VCaP (cell line): ENCODE measurements around the gene CYP46A1.

ENCODE experiments used
- H3K27ac ChIP-seq: fragments of 450-650 bp; 2 replicates; pipeline ENCODE4 v1.5.1; 2017
- CTCF ChIP-seq: fragments of 450-650 bp; conservative IDR thresholded peaks from 2 replicates; pipeline ENCODE4 v1.5.1; 2017; ENCODE audit warnings: mild to moderate bottlenecking, moderate library complexity

CYP46A1 gene

GRCh38 chr14:99664937-99665273, 19.2 kb upstream of the CYP46A1 start:
- no peak overlapping the region for H3K27ac ChIP-seq

GRCh38 chr14:99666533-99666932, 17.6 kb upstream of the CYP46A1 start:
- H3K27ac ChIP-seq: no peak overlapping the region
- no peak for TF ChIP-seq CTCF

More at GRCh38 chr14:99664937-99665273, 19.2 kb upstream of the CYP46A1 start:
- TF ChIP-seq CTCF: no peak

- no peak for TF ChIP-seq CTCF
- H3K27ac ChIP-seq: no peak overlapping the region
Measured at GRCh38 chr14:99667045-99667444, 17.1 kb upstream of the CYP46A1 start.

- H3K27ac ChIP-seq: no peak overlapping the region
Measured at GRCh38 chr14:99667821-99668220, 16.3 kb upstream of the CYP46A1 start.

GRCh38 chr14:99668307-99669295, 15.5 kb upstream of the CYP46A1 start:
- H3K27ac ChIP-seq: no peak overlapping the region
- no peak for TF ChIP-seq CTCF

More at GRCh38 chr14:99667821-99668220, 16.3 kb upstream of the CYP46A1 start:
- no peak for TF ChIP-seq CTCF

- H3K27ac ChIP-seq: peak overlapping the region; percentile 23; the same call in 1 of the 2 replicates
- no peak for TF ChIP-seq CTCF
Measured at GRCh38 chr14:99670361-99671234, 13.5 kb upstream of the CYP46A1 start.
